HL-60 (cell line): ENCODE measurements around the gene TMEFF1.

Experiments
- DNase-seq, 2 experiments: peaks; one replicate each; pipeline ENCODE4 v3.0.0-alpha.2; 2010 to 2020; ENCODE audit warnings: low read depth in 1 of 2, low spot score in 1 of 2
- H3K27ac ChIP-seq: fragments of 250-450 bp; sonication (Bioruptor Pico); replicated peaks from 2 replicates; pipeline ENCODE4 v1.5.1; 2020; ENCODE audit warnings: mild to moderate bottlenecking, moderate library complexity
- H3K27me3 ChIP-seq: fragments of 250-450 bp; sonication (Bioruptor Pico); 2 replicates; pipeline ENCODE4 v1.5.1; 2021; ENCODE audit warnings: mild to moderate bottlenecking, moderate library complexity; ENCODE audit not compliant: insufficient read depth, poor library complexity, severe bottlenecking
- H3K4me3 ChIP-seq: replicated peaks from 2 replicates; pipeline ENCODE4 v1.5.1; 2011; ENCODE audit warnings: mild to moderate bottlenecking, control low read depth, low read length; ENCODE audit not compliant: insufficient read depth
- GABPA ChIP-seq: IDR thresholded peaks from 2 replicates; pipeline ENCODE4 v1.6.1; 2012; ENCODE audit warnings: low read depth
- POLR2AphosphoS5 ChIP-seq: IDR thresholded peaks from 2 replicates; pipeline ENCODE4 v1.6.1; 2012; ENCODE audit warnings: low read depth
- REST ChIP-seq: IDR thresholded peaks from 2 replicates; pipeline ENCODE4 v1.6.1; 2012; ENCODE audit warnings: low read depth; ENCODE audit not compliant: insufficient replicate concordance
- SPI1 ChIP-seq: IDR thresholded peaks from 2 replicates; pipeline ENCODE4 v1.6.1; 2012; ENCODE audit warnings: low read depth, mild to moderate bottlenecking, borderline replicate concordance
- long read RNA-seq: library from polyadenylated mRNA; unstranded; transcript quantifications from one replicate; pipeline ENCODE4 v2.0.0, GENCODE V29; 2020
- TF ChIP-seq, protein P1 (sequence below): IDR thresholded peaks from one replicate; pipeline ENCODE4 v1.5.1; 2011; ENCODE audit warnings: low read length, control low read depth, inconsistent platforms; ENCODE audit not compliant: insufficient read depth

TMEFF1 gene
- long read RNA-seq, result 0 reads

DNA sequence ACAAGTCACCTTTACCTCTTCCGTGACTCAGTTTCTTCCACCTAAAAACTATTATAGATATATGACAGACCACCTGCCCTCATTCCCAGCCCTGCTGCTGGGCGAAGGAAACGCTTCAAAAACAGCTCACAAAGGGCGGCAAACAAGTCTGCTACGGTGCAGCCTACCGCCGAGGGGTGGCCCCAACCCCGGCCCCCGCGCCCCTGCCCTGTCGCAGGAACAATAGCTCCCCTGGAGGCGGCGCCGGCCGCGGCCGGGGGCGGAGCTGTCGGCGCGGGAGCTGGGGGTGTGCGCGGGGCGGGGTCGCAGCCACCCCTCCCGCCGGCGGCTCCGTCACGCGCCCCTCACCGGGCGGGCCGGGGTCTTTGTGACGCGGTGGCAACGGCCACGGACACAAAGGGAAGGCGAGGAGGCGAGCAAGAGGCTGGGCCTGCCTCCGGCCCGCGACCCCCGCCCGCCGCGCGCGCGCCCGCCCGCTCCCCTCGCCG, at the start of gene TMEFF1:
Gene TMEFF1 (plus strand): TSS at position 362 of the 488 bp plus-strand sequence. CDS start 396 bp downstream, outside the sequence.
- no peak for TF ChIP-seq GABPA
- no peak for TF ChIP-seq SPI1
- TF ChIP-seq, protein P1, sequence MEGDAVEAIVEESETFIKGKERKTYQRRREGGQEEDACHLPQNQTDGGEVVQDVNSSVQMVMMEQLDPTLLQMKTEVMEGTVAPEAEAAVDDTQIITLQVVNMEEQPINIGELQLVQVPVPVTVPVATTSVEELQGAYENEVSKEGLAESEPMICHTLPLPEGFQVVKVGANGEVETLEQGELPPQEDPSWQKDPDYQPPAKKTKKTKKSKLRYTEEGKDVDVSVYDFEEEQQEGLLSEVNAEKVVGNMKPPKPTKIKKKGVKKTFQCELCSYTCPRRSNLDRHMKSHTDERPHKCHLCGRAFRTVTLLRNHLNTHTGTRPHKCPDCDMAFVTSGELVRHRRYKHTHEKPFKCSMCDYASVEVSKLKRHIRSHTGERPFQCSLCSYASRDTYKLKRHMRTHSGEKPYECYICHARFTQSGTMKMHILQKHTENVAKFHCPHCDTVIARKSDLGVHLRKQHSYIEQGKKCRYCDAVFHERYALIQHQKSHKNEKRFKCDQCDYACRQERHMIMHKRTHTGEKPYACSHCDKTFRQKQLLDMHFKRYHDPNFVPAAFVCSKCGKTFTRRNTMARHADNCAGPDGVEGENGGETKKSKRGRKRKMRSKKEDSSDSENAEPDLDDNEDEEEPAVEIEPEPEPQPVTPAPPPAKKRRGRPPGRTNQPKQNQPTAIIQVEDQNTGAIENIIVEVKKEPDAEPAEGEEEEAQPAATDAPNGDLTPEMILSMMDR, result no peak
- TF ChIP-seq POLR2AphosphoS5, result no peak
- TF ChIP-seq REST, result no peak
- Histone ChIP-seq H3K27ac (no peak within 1 kb of the TSS), H3K27me3 (peaks cover 30% of the 10 kb centered on the region), H3K4me3 (peak within 1 kb of the TSS; percentile 40)
- peak in 1 of 2 experiments; percentile 12 for DNase-seq

- H3K4me3 ChIP-seq, result no peak overlapping the region
- DNase-seq, result no peak
- peak overlapping the region; percentile 71; the same call in 1 of the 2 replicates for H3K27ac ChIP-seq
- TF ChIP-seq REST, result no peak
- TF ChIP-seq SPI1, result no peak
- TF ChIP-seq POLR2AphosphoS5, result no peak
- TF ChIP-seq, protein P1, result no peak
- TF ChIP-seq GABPA, result no peak
- H3K27me3 ChIP-seq, result no peaks in the 10 kb centered on the region
Observed at GRCh38 chr9:100425758-100426157, 47.2 kb upstream of the TMEFF1 start.

DNA sequence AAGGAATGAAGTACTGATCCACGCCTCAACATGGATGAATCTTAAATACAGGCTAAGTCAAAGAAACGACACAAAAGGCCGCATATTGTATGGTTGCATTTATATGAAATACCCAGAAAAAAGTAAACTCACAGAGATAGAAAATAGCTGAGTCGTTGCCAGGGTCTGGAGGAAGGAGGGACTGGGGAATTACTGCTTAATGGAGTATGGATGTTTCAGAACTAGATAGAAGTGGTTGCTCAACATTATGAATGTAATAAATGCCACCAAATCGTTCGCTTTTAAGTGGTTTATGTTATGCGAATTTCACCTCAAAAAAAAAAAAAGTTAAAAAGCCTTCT, 46.8 kb upstream of the TMEFF1 start:
- TF ChIP-seq, protein P1, result no peak
- TF ChIP-seq SPI1 (no peak), POLR2AphosphoS5 (no peak), GABPA (no peak), REST (no peak)
- no peak for DNase-seq
- H3K27me3 ChIP-seq, result no peaks in the 10 kb centered on the region
- H3K27ac ChIP-seq, result peak overlapping the region; percentile 71
- H3K4me3 ChIP-seq, result peak overlapping the region; percentile 56
